Measurements from ENCODE around the gene FHIP1A.
A peak's percentile ranks its signal among the peaks of the same experiment; 100 is the strongest.

FHIP1A gene

GRCh38 chr4:151407018-151407417, 2.0 kb upstream of the FHIP1A start:
- H3K4me3 ChIP-seq (ENCODE audit: low read depth, low read length): no peak overlapping the region
- POLR2A ChIA-PET: interaction anchor here (0.6 kb wide), 1 partner anchor 18 kb away, joined by 4 read pairs; no protein-coding TSS in a partner anchor
- CTCF ChIA-PET: interaction anchor here (0.9 kb wide), 1 partner anchor 84 kb away, joined by 3 read pairs; no protein-coding TSS in a partner anchor
- no peak for DNase-seq (ENCODE audit: low read depth, low spot score)
- TF ChIP-seq CTCF (IDR thresholded peaks at IDR 0.05; ENCODE audit: insufficient read depth, low read length, missing control alignments): no peak

- POLR2A ChIA-PET: interaction anchor here (0.6 kb wide), 1 partner anchor 17 kb away, joined by 4 read pairs; no protein-coding TSS in a partner anchor
Measured at GRCh38 chr4:151407466-151408379, 1.3 kb upstream of the FHIP1A start.

GRCh38 chr4:151408380-151408629, 671 bp upstream of the FHIP1A start:
- peak overlapping the region; percentile 62 for H3K4me3 ChIP-seq (ENCODE audit: low read depth, low read length)
- CTCF ChIA-PET: interaction anchor here (1.2 kb wide), 1 partner anchor 196 kb away, joined by 5 read pairs; no protein-coding TSS in a partner anchor
- POLR2A ChIA-PET: no interaction called here
- DNase-seq (ENCODE audit: low read depth, low spot score): no peak
- no peak for TF ChIP-seq CTCF (IDR thresholded peaks at IDR 0.05; ENCODE audit: insufficient read depth, low read length, missing control alignments)

More at GRCh38 chr4:151407466-151408379, 1.3 kb upstream of the FHIP1A start:
- CTCF ChIA-PET: interaction anchor here (0.9 to 1.2 kb wide), 2 partner anchors 84 to 196 kb away, joined by 3 to 5 read pairs; no protein-coding TSS in a partner anchor
- no peak for DNase-seq (ENCODE audit: low read depth, low spot score)
- TF ChIP-seq CTCF (IDR thresholded peaks at IDR 0.05; ENCODE audit: insufficient read depth, low read length, missing control alignments): no peak
- peak overlapping the region; percentile 62 for H3K4me3 ChIP-seq (ENCODE audit: low read depth, low read length)

GRCh38 chr4:151409470-151410313, 716 bp downstream of the FHIP1A start:
- H3K4me3 ChIP-seq (ENCODE audit: low read depth, low read length): peak overlapping the region; percentile 62
- ChIA-PET POLR2A (no interaction called here), CTCF (no interaction called here)
- no peak for TF ChIP-seq CTCF (IDR thresholded peaks at IDR 0.05; ENCODE audit: insufficient read depth, low read length, missing control alignments)
- no peak for DNase-seq (ENCODE audit: low read depth, low spot score)

- DNase-seq (ENCODE audit: low read depth, low spot score): peak; percentile 38
- TF ChIP-seq CTCF (IDR thresholded peaks at IDR 0.05; ENCODE audit: insufficient read depth, low read length, missing control alignments): no peak
- H3K4me3 ChIP-seq (ENCODE audit: low read depth, low read length): no peak overlapping the region
- ChIA-PET CTCF (no interaction called here), POLR2A (interaction anchor here (0.7 kb wide), 1 partner anchor 538 kb away, joined by 3 read pairs; no protein-coding TSS in a partner anchor)
Measured at GRCh38 chr4:151415978-151416377, 7.0 kb downstream of the FHIP1A start.

GRCh38 chr4:151417164-151417571, 8.2 kb downstream of the FHIP1A start:
- TF ChIP-seq CTCF (IDR thresholded peaks at IDR 0.05; ENCODE audit: insufficient read depth, low read length, missing control alignments): no peak
- ChIA-PET POLR2A (no interaction called here), CTCF (no interaction called here)
- H3K4me3 ChIP-seq (ENCODE audit: low read depth, low read length): no peak overlapping the region
- DNase-seq (ENCODE audit: low read depth, low spot score): no peak
